GM18508 (cell line): ENCODE measurements around the gene PROCA1.

Experiments
- ATAC-seq: cut with Tn5 transposase; IDR thresholded peaks from one replicate; pipeline ENCODE4 v1.9.1; 2021; ENCODE audit warnings: moderate number of reproducible peaks; ENCODE audit not compliant: insufficient read depth, unreplicated experiment

Gene PROCA1, protein sequence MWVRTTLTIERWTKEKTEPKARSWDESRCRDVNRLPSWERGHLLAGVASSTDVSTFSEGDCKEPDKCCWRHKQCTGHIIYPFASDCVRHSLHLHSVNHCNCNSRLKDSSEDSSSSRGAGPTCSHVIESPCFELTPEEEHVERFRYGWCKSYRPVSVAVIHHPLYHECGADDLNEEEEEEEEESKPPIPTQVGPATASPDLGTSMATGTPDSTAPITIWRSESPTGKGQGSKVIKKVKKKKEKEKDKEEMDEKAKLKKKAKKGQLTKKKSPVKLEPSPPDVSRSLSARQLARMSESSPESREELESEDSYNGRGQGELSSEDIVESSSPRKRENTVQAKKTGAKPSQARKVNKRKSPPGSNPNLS

GRCh38 chr17:28711723-28712031 lies at the start of gene PROCA1:
Gene PROCA1 (minus strand): TSS chr17:28711888. CDS start chr17:28711660, 228 bp downstream.
- ATAC-seq = no peak

GRCh38 chr17:28760601-28761562 lies 49.2 kb upstream of the PROCA1 start:
- ATAC-seq = no peak

DNA sequence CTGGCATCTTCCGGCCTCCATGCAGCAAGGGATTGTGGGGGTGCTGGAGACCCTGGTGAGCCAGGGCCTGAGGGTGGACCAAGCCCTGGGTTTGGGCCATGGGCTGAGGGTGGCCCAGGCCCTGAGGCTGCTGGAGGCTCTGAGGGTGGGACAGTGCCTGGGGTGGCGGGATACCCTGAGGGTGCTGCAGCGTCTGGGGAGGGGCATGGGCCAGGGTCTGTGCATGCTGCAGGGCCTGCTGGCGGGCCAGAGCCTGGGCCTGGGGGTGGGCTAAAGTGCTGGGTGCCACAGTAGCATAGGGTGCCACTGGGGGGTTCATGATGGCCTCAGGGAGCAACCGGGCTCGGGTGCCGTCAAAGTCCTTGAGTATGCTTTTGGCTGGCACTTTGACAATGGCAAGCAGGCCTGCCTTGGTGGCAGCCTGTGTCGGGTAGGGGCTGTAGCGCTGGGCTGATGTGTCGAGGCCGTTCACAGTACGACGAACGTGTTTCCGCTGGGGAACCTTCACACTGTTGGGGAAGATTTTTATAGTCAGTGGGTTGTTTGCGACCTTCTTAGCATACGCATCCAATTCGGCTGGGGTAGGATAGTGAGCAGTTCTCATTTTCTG lies 47.7 kb upstream of the PROCA1 start:
- ATAC-seq = no peak

DNA sequence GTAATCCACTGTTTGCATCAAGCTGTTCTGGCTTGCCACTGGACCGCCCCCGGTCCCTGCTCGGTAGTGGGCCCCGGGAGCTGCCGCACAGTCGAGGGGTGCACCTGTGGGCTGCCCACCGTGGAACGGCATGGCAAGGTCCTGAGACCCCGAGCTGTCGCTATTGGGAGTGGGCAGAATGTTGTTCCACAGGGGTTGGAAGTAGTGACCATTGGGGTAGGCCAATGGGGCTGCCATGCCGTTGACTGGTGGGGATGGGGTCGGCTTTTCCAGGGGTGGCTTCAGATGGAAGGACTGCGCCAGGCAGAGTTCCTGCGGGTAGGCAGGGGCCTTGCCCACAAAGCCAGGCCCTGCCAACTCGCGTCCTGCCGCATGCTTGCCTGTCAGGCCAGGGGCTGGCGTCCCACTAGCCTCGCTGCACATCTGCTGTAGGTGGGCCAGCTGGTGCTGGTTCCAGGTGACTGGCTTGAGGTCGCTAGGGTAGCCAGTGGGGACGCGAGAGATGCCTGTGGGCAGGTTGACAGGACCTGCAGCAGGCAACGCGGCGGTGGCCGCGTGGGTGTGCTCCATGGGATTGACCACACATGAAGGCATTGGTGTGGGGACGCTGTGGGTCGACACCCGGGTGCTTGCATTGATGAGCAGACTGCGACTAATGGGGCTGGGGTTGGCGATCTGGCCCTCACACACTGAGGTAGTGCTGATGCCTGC lies 46.9 kb upstream of the PROCA1 start:
- ATAC-seq = no peak

DNA sequence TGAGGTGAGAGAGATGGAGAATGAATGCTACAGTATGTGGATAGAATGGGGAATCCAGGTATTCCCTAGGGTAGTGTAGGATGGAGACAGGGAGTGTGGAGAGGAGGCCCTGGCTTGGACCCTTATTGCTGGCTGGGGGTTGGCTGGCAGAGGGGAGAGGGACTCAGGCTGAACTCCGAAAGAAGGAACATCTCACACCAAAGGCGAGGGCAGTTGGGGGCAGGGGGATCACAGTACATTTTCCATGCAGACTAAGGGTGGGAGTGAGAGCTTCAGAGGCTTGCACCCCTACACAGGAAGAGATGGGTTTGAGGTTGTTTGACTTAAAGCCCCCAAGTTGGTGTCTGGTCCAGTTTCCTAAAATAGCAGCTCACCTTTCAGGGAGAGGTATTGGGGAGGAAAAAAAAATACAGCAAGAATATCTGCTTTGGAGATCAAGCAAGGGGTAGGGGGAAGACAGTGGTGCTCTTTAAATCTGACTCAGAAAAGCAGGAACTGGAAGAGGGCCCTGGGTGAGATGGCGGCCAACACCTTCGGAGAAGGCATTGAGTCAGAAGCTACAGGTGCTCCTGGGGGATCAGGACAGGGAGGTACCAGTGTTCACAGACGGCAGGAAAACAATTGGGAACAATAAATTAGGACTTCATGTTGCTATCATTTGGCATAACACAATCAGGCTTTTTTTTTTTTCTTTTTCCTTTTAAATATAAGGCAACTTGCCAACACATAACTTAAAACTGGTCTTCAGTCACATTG lies 44.5 kb upstream of the PROCA1 start:
- ATAC-seq = no peak

DNA sequence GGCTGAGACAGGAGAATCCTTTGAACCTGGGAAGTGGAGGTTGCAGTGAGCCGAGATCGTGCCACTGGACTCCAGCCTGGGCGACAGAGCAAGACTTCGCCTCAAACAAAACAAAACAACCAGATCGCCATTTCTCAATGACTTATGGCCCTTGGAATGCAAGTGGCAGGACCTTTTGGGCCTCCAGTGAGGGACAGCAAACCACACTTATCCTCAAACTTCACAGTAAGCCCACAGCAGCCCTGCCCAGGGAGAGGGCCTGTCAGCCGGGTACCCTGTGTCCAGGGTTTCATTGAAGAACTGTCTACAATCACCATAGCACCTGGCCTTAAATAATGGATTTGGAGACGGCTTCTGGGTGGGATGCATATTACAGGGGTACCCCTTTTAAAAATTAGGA lies 43.8 kb upstream of the PROCA1 start:
- ATAC-seq = no peak

DNA sequence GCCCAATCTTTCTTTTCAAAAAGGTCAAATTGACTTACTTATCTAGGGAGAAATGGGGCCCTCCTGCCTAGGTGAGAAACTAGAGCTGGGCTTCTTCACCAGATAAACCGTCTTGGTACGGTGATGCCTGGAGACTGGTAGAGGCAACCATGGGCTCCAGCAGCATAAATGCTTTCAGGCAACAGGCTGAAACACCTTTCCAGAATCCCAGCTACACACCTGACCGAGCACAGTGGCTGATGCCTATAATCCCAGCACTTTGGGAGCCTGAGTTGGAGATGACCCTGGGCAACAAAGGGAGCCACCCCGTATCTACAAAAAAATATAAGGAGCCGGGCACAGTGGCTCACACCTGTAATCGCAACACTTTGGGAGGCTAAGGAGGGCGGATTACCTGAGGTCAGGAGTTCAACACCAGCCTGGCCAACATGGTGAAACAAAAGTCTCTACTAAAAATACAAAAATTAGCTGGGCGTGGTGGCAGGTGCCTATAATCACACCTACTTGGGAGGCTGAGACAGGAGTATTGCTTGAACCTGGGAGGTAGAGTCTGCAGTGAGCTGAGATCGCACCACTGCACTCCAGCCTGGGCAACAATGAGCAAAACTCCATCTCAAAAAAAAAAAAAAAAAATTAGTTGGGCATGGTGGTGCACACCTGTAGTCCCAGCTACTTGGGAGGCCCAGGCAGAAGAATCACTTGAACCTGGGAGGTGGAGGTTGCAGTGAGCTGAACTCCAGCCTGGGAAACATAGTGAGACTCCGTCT lies 40.1 kb upstream of the PROCA1 start:
- ATAC-seq = no peak

DNA sequence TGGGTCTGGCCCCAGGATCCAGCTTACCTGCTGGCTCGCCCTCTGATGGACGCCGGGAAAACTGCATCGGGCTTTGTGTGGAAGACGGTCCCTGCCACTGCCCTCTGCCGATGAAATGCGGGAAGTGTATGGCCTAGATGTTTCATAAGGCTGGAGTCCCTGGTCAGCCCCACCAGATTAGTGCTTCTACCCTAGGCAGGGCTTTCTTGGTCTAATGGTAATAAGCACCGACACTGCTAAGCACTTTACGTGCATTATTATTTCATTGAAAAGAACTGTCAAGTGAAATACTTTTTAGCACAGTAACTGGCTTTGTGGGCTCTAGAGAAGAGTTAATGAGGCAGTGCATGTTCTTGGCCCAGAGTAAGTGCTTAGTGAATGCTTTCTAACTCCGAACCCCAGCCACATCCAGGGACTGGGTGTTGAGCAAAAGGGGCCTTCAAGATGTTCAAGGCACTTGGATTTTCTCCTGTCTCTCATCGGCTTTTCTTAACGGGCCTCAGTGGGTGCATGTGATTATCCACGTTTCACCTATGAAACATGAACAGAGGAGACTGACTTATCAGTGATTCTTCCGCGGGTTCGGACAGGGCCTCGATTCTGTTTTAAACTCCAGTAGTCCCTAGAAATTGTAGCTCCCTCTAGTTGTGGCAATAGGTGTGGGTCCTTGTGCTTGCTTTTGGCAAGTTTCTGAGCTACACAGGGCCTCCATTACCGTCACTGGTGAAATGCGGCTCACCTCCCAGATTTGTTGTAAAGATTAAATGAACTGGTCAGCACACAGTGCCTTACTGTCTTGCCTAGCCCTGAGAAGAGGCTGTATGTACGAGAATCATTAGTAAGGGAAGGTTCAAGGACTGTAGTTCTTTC lies 38.7 kb upstream of the PROCA1 start:
- ATAC-seq = peak; percentile 48

- ATAC-seq = no peak
Measured at GRCh38 chr17:28749516-28750177, 38.0 kb upstream of the PROCA1 start.

- ATAC-seq = no peak
Measured at GRCh38 chr17:28748852-28749515, 37.3 kb upstream of the PROCA1 start.

DNA sequence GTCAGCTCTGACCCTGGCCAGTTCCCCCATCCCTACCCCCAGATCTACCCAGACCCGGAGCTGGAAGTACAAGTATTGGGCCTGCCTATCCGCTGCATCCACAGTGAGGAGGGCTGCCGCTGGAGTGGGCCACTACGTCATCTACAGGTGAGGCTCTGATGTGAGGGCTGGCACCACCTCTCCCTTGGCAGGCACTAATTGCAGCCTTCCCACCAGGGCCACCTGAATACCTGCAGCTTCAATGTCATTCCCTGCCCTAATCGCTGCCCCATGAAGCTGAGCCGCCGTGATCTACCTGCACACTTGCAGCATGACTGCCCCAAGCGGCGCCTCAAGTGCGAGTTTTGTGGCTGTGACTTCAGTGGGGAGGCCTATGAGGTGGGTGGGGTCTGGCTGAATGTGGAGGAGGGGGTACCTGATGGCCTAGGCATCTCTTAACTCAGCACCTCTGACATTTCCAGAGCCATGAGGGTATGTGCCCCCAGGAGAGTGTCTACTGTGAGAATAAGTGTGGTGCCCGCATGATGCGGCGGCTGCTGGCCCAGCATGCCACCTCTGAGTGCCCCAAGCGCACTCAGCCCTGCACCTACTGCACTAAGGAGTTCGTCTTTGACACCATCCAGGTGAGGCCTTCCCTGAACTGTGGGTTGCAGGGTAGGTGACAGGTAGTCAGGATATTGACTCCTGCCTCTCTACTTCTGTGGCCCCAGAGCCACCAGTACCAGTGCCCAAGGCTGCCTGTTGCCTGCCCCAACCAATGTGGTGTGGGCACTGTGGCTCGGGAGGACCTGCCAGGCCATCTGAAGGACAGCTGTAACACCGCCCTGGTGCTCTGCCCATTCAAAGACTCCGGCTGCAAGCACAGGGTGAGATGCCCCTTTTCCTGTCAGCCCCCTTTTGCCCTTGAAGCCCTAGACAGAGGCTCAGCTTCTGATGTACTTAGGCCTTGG lies 36.4 kb upstream of the PROCA1 start:
- ATAC-seq = no peak

GRCh38 chr17:28747051-28747691 lies 35.5 kb upstream of the PROCA1 start:
- no peak for ATAC-seq

DNA sequence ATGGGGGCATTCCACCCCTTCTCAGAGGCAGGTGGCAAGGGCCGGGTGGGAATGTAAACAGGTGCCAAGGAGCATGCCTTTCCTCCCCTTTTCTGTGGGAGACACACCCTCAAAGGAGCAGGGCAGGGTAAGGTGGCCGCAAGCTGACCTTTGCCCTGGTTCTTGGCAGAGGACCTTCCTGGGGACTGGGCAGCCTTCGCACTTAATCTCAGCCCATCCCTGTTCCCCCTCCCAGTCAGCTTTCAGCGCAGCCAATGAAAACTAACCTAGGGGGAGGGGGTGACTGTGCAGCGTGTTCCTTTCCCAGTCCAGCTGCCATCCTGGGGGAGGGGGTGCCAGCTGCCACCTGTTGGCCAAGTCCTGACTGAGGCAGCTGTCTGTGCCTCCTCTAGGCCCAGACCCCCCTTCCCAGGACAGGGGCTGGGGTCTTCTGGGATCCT lies 34.9 kb upstream of the PROCA1 start:
- ATAC-seq = no peak

DNA sequence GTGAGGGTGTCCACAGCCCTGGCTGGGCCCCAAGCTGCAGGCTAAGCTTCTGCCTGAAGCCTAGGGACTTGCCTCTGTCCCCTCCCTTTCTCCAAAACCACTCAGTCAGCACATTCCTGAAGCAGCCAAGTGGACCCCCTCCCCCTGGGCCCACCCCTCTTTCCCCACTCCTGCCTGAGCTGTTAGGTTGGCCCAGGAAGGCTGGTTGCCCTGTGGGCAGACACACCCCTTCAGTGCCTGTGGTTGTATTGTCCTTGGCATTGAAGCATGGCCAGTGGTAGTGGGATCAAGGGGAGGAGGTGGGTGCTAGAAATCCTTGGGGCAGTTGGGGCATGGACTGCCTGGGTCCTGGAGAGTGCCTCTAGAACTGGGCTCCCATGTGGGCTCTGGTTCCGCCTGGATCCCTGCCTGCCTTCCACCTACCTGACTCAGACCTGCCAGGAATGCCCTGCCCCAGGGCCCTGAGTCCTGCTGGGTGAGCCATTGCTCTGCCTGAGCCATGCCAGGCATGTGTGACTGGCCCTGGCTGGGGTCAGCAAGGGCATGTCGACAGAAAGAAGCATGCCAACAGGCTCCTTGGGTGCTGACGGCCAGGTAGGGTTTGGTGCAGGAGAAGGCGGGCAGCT lies 34.2 kb upstream of the PROCA1 start:
- no peak for ATAC-seq
